Small intestine (tissue), 7 donors: Measurements from ENCODE around the gene JAGN1. TPM values are rescaled to one million over a fixed set of nuclear protein-coding genes. Genes with fewer than 3 reads are reported as not detected.

Experiments used
- DNase-seq, 2 donors: peaks; one replicate each; pipeline versions ENCODE4 v3.0.0 to v3.0.0-alpha.2; 2013
- FAIRE-seq: peaks from 2 replicates; lab custom pipeline; 2012; peaks lifted over from hg19 to GRCh38; lab: Jason Lieb, UNC
- H3K27ac ChIP-seq, 3 donors: one replicate each; pipeline ENCODE4 v1.5.1; 2013; ENCODE audit warnings: low read length in 2 of 3, mild to moderate bottlenecking in 2 of 3, control low read depth in 1 of 3, inconsistent platforms in 1 of 3, low read depth in 1 of 3, moderate library complexity in 1 of 3
- H3K27me3 ChIP-seq, 3 donors: one replicate each; pipeline ENCODE4 v1.6.1; 2013; ENCODE audit warnings: low read length in 3 of 3, inconsistent platforms in 1 of 3; ENCODE audit not compliant: control insufficient read depth in 3 of 3, insufficient read depth in 3 of 3
- H3K36me3 ChIP-seq, 3 donors: one replicate each; pipeline ENCODE4 v1.6.1; 2013; ENCODE audit warnings: low read length in 3 of 3, inconsistent platforms in 1 of 3, low read depth in 1 of 3, mild to moderate bottlenecking in 1 of 3, moderate library complexity in 1 of 3; ENCODE audit not compliant: control insufficient read depth in 3 of 3, insufficient read depth in 2 of 3
- H3K4me1 ChIP-seq, 3 donors: one replicate each; pipeline ENCODE4 v1.6.1; 2013; ENCODE audit warnings: low read length in 2 of 3, inconsistent platforms in 1 of 3, low read depth in 1 of 3, mild to moderate bottlenecking in 1 of 3, moderate library complexity in 1 of 3; ENCODE audit not compliant: control insufficient read depth in 3 of 3, insufficient read depth in 2 of 3
- H3K4me3 ChIP-seq, 3 donors: one replicate each; pipeline ENCODE4 v1.5.1; 2013; ENCODE audit warnings: low read length in 3 of 3, control low read depth in 1 of 3, inconsistent platforms in 1 of 3, low read depth in 1 of 3, mild to moderate bottlenecking in 1 of 3, moderate library complexity in 1 of 3
- H3K9me3 ChIP-seq, 2 donors: one replicate each; pipeline ENCODE4 v1.6.1; 2013; ENCODE audit warnings: low read depth in 1 of 2, low read length in 1 of 2; ENCODE audit not compliant: control insufficient read depth in 2 of 2, insufficient read depth in 1 of 2
- WGBS, 3 donors: extraction: QIAGEN DNeasy Blood & Tissue Kit; methylation state at CpG; one replicate each; pipeline ENCODE4 v1.1.7; 2013; 5-methylcytosine and 5-hydroxymethylcytosine counted together
- polyA plus RNA-seq, 4 donors: library from polyadenylated mRNA; stranded (reverse) in 3 of 4; unstranded in 1 of 4; fragments of 200-250 nt in 3 of 4; fragments of 120-200 nt in 1 of 4; gene quantifications; one replicate each; pipeline versions ENCODE4 v1.2.1 to v1.2.3, GENCODE V29; 2013
- donor health status: healthy with polysubstance abuse.
- donor health status: control.
- donor health status: control.
- donor health status: Bipolar disorder and iron deficiency.
- donor health status: healthy.

Gene JAGN1
- polyA plus RNA-seq, 4 donors = 49.0 to 56.8 (median 52.7) TPM

DNA sequence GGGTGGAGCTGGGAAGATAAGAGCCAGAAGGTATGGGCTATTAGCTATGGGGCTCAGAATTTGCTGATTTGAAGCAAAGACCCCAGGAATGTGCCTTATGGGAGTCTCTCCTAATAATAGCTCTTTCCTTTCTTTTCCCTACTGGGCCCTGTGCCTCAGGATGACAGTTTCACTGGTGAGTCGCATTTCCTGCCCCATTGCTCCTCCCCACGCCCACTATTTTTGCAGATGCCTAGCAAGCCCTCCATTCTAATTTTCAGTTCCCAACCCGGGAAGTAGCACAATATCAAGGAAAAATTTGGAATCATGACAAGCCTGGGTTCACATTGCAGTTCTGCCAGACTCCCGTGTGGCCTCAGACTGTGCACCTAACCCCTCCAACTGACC is 12.8 kb downstream of the JAGN1 start:
- H3K4me1 ChIP-seq = peaks cover 4 to 38% (median 12%) of the 10 kb centered on the region in 3 donors
- peak in 1 of 2 donors; percentile 24 for DNase-seq
- H3K27me3 ChIP-seq = no peaks in the 10 kb centered on the region
- H3K9me3 ChIP-seq = peaks cover 0 to 7% of the 10 kb centered on the region in 2 donors
- no peak for FAIRE-seq
- H3K36me3 ChIP-seq = peaks cover 0 to 32% (median 0%) of the 10 kb centered on the region in 3 donors
- peak overlapping the region; percentile 10 to 72 (median 70) for H3K4me3 ChIP-seq
- 6 to 22% (median 13%) methylated on average over 4 of the region's 4 CpGs for WGBS, 3 donors
- H3K27ac ChIP-seq = peak overlapping the region; percentile 79 to 91 (median 83)

DNA sequence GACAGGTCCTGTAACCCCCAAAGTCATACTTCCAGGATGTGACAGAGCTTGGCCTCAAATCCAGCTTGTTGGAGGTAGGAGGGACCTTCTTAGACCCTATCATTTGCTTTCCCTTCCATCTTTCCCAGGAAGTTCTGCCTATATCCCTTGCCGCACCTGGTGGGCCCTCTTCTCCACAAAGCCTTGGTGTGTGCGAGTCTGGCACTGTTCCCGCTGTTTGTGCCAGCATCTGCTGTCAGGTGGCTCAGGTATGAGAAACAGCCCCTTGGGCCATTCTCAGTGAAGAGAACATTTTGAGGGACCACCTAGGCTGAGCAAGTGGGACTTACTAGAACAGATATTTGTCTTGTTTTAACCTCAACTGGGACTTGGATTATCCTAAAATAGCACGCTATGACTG is 13.5 kb downstream of the JAGN1 start:
- WGBS, 3 donors = 28 to 65% (median 36%) methylated on average over 4 of the region's 4 CpGs
- peak overlapping the region in 1 of 3 donors; percentile 2 for H3K27ac ChIP-seq
- peaks cover 0 to 38% (median 0%) of the 10 kb centered on the region in 3 donors for H3K36me3 ChIP-seq
- peaks cover 4 to 34% (median 13%) of the 10 kb centered on the region in 3 donors for H3K4me1 ChIP-seq
- DNase-seq (no peak), FAIRE-seq (no peak)
- H3K27me3 ChIP-seq = no peaks in the 10 kb centered on the region
- peaks cover 0 to 7% of the 10 kb centered on the region in 2 donors for H3K9me3 ChIP-seq
- peak overlapping the region in 2 of 3 donors; percentile 70 to 72 for H3K4me3 ChIP-seq

DNA sequence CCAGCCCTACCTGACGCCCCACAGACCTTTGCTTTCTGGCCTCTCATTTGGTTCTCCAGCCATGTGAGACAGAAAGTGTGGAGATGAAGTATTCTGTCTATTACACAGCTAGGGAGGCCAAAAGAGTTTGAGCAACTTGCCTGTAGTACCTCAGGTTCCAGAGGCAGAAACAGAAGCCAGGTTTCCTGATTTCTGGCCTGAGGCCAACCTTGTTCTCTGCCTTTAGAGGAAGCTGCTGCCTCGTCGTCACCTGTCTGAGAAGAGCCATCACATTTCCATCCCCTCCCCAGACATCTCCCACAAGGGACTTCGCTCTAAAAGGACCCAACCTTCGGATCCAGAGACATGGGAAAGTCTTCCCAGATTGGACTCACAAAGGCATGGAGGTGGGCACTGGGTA is 16.1 kb downstream of the JAGN1 start:
- H3K27me3 ChIP-seq = no peaks in the 10 kb centered on the region
- DNase-seq (no peak), FAIRE-seq (no peak)
- no peak overlapping the region for H3K27ac ChIP-seq
- peaks cover 4 to 19% (median 11%) of the 10 kb centered on the region in 3 donors for H3K4me1 ChIP-seq
- no peak overlapping the region for H3K4me3 ChIP-seq
- WGBS, 3 donors = 66 to 73% (median 67%) methylated on average over 5 of the region's 5 CpGs
- peaks cover 0 to 59% (median 12%) of the 10 kb centered on the region in 3 donors for H3K36me3 ChIP-seq
- H3K9me3 ChIP-seq = no peaks in the 10 kb centered on the region

DNA sequence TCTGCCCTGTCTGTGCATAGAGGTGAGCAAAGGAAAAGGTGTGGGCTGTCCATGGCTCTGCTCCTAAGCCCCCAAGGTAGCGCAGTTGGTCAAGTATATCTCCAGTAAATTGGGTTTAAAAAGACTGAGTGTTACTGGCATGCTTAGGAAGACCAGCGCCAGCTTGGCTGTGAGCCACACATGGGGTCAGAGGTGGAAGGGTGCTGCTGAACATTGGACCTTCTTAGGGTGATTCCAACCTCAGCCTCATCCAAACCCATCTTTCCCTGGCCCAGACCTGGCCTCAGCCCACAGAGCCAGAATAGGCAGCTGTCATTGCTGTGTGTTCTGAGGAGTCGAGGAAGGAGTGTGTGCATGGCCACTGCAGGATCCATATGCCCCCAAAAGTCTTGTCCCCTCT is 17.9 kb downstream of the JAGN1 start:
- Histone ChIP-seq H3K27me3 (no peaks in the 10 kb centered on the region), H3K9me3 (no peaks in the 10 kb centered on the region), H3K4me3 (no peak overlapping the region), H3K4me1 (peaks cover 0 to 11% (median 8%) of the 10 kb centered on the region in 3 donors), H3K27ac (no peak overlapping the region), H3K36me3 (peaks cover 0 to 69% (median 12%) of the 10 kb centered on the region in 3 donors)
- peak in 1 of 2 donors; percentile 63 for DNase-seq
- 52 to 78% (median 63%) methylated on average over 3 of the region's 3 CpGs for WGBS, 3 donors
- no peak for FAIRE-seq

DNA sequence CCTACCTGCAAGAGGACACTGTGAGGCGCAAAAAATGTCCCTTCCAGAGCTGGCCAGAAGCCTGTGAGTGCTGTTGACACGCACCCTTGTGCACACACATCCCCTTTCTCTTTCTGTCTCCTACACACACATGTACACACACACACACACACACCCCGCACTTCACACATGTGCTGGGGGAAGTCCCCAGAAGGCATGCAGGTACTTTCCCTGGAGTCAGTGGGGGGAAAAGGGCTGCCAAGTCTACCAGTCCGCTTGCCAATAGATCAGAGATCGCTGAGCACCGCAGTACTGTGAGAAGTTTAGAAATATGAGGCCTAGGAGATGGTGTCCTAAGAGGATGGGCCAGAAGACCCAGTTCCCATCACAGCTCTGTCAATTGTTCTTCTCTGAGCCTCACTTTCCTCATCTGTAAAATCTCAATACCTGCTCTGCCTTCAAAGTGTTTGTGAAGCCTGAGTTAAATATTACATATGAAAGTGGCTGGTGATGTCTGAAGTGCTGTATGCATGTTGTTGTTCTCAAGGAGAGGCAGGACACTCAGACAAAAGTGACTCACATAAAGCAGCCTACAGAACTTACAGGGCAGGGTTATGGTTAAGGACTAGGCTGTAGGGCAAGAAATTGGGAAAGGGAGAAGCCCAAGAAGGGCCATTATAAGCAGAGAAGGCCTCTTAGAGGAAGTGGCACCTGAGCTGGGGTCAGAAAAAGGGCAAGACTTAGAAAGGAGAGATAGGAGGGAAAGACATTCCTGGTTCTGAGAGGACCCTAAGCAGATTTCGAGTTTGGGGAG is 19.0 kb downstream of the JAGN1 start:
- no peaks in the 10 kb centered on the region for H3K27me3 ChIP-seq
- no peaks in the 10 kb centered on the region for H3K9me3 ChIP-seq
- DNase-seq = no peak
- 63 to 82% (median 70%) methylated on average over 7 of the region's 7 CpGs for WGBS, 3 donors
- H3K4me1 ChIP-seq = peaks cover 0 to 12% (median 11%) of the 10 kb centered on the region in 3 donors
- H3K27ac ChIP-seq = no peak overlapping the region
- H3K4me3 ChIP-seq = no peak overlapping the region
- no peak for FAIRE-seq
- H3K36me3 ChIP-seq = peaks cover 0 to 77% (median 14%) of the 10 kb centered on the region in 3 donors

DNA sequence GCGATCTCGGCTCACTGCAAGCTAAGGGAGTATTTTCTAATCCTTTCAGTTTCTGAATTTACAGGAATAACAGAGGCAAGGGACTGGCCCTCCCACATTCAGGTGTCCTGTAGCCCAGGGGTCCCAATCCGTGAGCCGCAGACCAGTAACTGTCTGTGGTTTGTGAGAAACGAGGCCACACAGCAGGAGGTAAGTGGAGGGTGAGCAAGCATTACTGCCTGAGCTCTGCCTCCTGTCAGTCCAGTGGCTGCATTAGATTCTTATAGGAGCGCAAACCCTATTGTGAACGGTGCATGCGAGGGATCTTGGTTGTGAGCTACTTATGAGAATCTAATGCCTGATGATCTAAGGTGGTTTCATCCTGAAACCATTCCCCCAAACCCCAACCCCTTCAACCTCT is 21.5 kb downstream of the JAGN1 start:
- H3K4me3 ChIP-seq = no peak overlapping the region
- DNase-seq (no peak), FAIRE-seq (no peak)
- no peak overlapping the region for H3K27ac ChIP-seq
- H3K36me3 ChIP-seq = peaks cover 0 to 67% (median 14%) of the 10 kb centered on the region in 3 donors
- H3K4me1 ChIP-seq = peaks cover 4 to 28% (median 9%) of the 10 kb centered on the region in 3 donors
- H3K27me3 ChIP-seq = no peaks in the 10 kb centered on the region
- WGBS, 3 donors = 72 to 88% (median 84%) methylated on average over 8 of the region's 8 CpGs
- H3K9me3 ChIP-seq = no peaks in the 10 kb centered on the region

DNA sequence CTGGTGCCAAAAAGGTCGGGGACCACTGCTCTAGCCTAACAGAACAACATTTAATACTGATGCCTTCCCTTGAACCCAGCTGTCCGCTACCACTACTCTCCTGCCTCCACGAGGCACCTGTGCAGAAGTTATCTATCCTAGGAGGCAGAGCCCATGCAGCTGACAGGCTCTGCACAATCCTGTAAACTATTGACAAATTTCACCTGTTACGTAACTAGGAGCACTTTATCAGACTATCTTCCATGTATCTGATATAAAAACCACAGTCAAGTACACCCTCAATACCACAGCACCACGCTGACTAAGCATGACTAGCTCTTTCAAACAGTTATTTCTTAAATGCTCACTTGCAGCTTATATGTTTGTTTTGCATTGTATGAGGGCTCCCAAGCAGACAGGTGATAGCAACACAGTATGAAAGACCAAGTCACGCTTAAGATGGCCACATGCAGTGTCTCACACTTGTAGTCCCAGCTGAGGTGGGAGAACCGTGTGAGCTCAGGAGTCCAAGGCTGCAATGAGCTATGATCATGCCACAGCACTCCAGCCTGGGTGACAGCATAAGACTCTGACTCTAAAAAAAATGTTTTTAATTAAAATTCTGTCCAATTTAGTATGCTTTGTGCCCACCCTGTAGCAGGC is 22.0 kb downstream of the JAGN1 start:
- H3K36me3 ChIP-seq = peaks cover 0 to 61% (median 14%) of the 10 kb centered on the region in 3 donors
- H3K4me3 ChIP-seq = no peak overlapping the region
- 49 to 71% (median 58%) methylated on average over 7 of the region's 7 CpGs for WGBS, 3 donors
- DNase-seq (peak in 1 of 2 donors; percentile 63), FAIRE-seq (no peak)
- H3K27ac ChIP-seq = no peak overlapping the region
- H3K4me1 ChIP-seq = peaks cover 4 to 32% (median 9%) of the 10 kb centered on the region in 3 donors
- H3K27me3 ChIP-seq = no peaks in the 10 kb centered on the region
- H3K9me3 ChIP-seq = no peaks in the 10 kb centered on the region

DNA sequence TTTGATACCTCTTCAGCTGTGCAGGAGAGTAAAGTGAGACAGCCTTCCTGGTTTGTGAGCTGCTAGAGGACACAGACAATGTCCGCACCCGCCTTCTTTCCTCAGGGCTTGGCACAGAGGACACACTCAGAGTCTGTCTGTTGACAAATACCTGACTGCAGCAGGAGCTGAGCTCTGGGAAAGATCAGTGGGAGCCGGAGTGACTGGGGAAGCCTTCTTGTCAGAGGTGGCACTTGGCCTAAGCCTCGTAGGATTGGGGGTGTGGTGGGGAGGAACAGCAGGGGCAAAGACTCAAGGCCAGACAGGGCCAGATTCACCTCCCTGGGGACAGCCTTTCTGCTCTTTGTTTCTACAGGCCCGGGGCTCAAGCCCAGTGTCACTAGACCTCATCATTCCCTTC is 23.2 kb downstream of the JAGN1 start:
- WGBS, 3 donors = 33 to 68% (median 45%) methylated on average over 5 of the region's 5 CpGs
- FAIRE-seq = no peak
- peak in 1 of 2 donors; percentile 50 for DNase-seq
- Histone ChIP-seq H3K9me3 (no peaks in the 10 kb centered on the region), H3K4me3 (no peak overlapping the region), H3K4me1 (peaks cover 4 to 35% (median 8%) of the 10 kb centered on the region in 3 donors), H3K36me3 (peaks cover 0 to 59% (median 14%) of the 10 kb centered on the region in 3 donors), H3K27ac (peak overlapping the region in 1 of 3 donors; percentile 11), H3K27me3 (no peaks in the 10 kb centered on the region)
